ENCODE results near the gene ADGRG3.

DNA sequence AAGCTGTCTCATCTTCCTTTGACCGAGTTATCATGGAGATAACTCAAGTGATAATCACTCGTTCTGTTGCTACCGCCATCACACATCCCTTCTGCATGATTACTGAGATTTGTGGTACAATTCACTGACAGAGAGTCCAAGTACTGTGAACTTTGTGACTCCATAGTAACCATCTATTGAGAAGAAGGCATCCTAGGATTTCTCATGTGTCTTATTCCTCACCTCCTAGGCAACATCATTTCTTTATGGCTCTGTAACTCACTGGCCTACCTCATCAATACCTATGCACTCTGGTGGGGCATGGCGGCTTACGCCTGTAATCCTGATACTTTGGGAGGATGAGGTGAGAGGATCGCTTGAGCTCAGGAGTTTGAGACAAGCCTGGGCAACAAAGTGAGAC lies 45.9 kb downstream of the ADGRG3 start:
- TF ChIP-seq, protein P1, sequence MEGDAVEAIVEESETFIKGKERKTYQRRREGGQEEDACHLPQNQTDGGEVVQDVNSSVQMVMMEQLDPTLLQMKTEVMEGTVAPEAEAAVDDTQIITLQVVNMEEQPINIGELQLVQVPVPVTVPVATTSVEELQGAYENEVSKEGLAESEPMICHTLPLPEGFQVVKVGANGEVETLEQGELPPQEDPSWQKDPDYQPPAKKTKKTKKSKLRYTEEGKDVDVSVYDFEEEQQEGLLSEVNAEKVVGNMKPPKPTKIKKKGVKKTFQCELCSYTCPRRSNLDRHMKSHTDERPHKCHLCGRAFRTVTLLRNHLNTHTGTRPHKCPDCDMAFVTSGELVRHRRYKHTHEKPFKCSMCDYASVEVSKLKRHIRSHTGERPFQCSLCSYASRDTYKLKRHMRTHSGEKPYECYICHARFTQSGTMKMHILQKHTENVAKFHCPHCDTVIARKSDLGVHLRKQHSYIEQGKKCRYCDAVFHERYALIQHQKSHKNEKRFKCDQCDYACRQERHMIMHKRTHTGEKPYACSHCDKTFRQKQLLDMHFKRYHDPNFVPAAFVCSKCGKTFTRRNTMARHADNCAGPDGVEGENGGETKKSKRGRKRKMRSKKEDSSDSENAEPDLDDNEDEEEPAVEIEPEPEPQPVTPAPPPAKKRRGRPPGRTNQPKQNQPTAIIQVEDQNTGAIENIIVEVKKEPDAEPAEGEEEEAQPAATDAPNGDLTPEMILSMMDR (IDR thresholded peaks at IDR 0.05; ENCODE audit: insufficient read depth, low read length, poor library complexity, severe bottlenecking): no peak
- no peak for TF ChIP-seq EZH2phosphoT487 (conservative IDR thresholded peaks at IDR 0.05; ENCODE audit: low read length)

Measured in SU-DHL-6 (cell line).